HepG2 (cell line): ENCODE results near the gene DENND11. TPM values are rescaled to one million over a fixed set of nuclear protein-coding genes. Genes with fewer than 3 reads are reported as not detected.
A peak's percentile ranks its signal among the peaks of the same experiment; 100 is the strongest.

Experiments used
- ELF1 ChIP-seq: sonication (generic); formaldehyde crosslinking; IDR thresholded peaks from 2 replicates; pipeline ENCODE4 v1.4.0; 2020; ENCODE audit warnings: missing genetic modification reagents
- FOXK2 ChIP-seq: fragments of 450-650 bp; IDR thresholded peaks from 2 replicates; pipeline ENCODE4 v1.6.1; 2016
- HNF1B ChIP-seq: sonication (generic); formaldehyde crosslinking; IDR thresholded peaks from 2 replicates; pipeline ENCODE4 v1.5.1; 2020; ENCODE audit warnings: mild to moderate bottlenecking, moderate library complexity, missing genetic modification reagents
- HNRNPH1 ChIP-seq: fragments of 200-400 bp; formaldehyde crosslinking; optimal IDR thresholded peaks from 2 replicates; pipeline ENCODE3; 2017; ENCODE audit warnings: mild to moderate bottlenecking, low read depth, low read length
- MXD1 ChIP-seq: sonication (generic); formaldehyde crosslinking; IDR thresholded peaks from 2 replicates; pipeline ENCODE4 v1.4.0; 2020; ENCODE audit warnings: mild to moderate bottlenecking, missing genetic modification reagents
- NR2F1 ChIP-seq, 2 experiments: fragments of 450-650 bp in 1 of 2; formaldehyde crosslinking in 1 of 2; IDR thresholded peaks; 2 replicates each; pipeline versions ENCODE4 v1.5.0 to v1.6.1; 2016 to 2020; ENCODE audit warnings: mild to moderate bottlenecking in 1 of 2, missing compliant biosample characterization in 1 of 2, missing genetic modification reagents in 1 of 2, moderate library complexity in 1 of 2
- REXO4 ChIP-seq: sonication (generic); formaldehyde crosslinking; IDR thresholded peaks from 2 replicates; pipeline ENCODE4 v1.8.0; 2022; ENCODE audit warnings: missing genetic modification reagents, mild to moderate bottlenecking, borderline replicate concordance
- RXRB ChIP-seq: IDR thresholded peaks from 2 replicates; pipeline ENCODE4 v1.6.1; 2016; ENCODE audit warnings: borderline replicate concordance, missing genetic modification reagents, missing compliant biosample characterization
- SIX4 ChIP-seq: sonication (generic); formaldehyde crosslinking; IDR thresholded peaks from 2 replicates; pipeline ENCODE4 v1.4.0; 2020; ENCODE audit warnings: missing genetic modification reagents
- TAF1 ChIP-seq: sonication (generic); formaldehyde crosslinking; IDR thresholded peaks from 2 replicates; pipeline ENCODE4 v1.4.0; 2020; ENCODE audit warnings: missing genetic modification reagents
- THAP8 ChIP-seq: sonication (generic); formaldehyde crosslinking; IDR thresholded peaks from 2 replicates; pipeline ENCODE4 v1.5.1; 2020; ENCODE audit warnings: missing genetic modification reagents, mild to moderate bottlenecking, borderline replicate concordance
- ZNF337 ChIP-seq: sonication (generic); formaldehyde crosslinking; IDR thresholded peaks from 2 replicates; pipeline ENCODE4 v1.5.1; 2020; ENCODE audit warnings: missing genetic modification reagents, low read depth, mild to moderate bottlenecking, borderline replicate concordance
- ZNF33A ChIP-seq: sonication (generic); formaldehyde crosslinking; IDR thresholded peaks from 2 replicates; pipeline ENCODE4 v1.5.1; 2020; ENCODE audit warnings: missing genetic modification reagents, mild to moderate bottlenecking, moderate library complexity, borderline replicate concordance
- ZNF577 ChIP-seq: sonication (generic); formaldehyde crosslinking; IDR thresholded peaks from 2 replicates; pipeline ENCODE4 v1.4.0; 2020; ENCODE audit warnings: mild to moderate bottlenecking, low read depth, missing genetic modification reagents, borderline replicate concordance
- ZNF652 ChIP-seq: IDR thresholded peaks from 2 replicates; pipeline ENCODE4 v1.6.1; 2016; ENCODE audit warnings: low read depth, borderline replicate concordance
- ZNF776 ChIP-seq: sonication (generic); formaldehyde crosslinking; IDR thresholded peaks from 2 replicates; pipeline ENCODE4 v1.4.0; 2020; ENCODE audit warnings: mild to moderate bottlenecking, missing genetic modification reagents
- ZNF780A ChIP-seq: sonication (generic); formaldehyde crosslinking; IDR thresholded peaks from 2 replicates; pipeline ENCODE4 v1.8.0; 2022; ENCODE audit warnings: mild to moderate bottlenecking, missing genetic modification reagents, moderate library complexity
- ZSCAN22 ChIP-seq: sonication (generic); formaldehyde crosslinking; IDR thresholded peaks from 2 replicates; pipeline ENCODE4 v1.4.0; 2020; ENCODE audit warnings: mild to moderate bottlenecking, missing genetic modification reagents
- polyA plus RNA-seq, 8 experiments: library from polyadenylated mRNA; depleted of rRNA in 3 of 8; stranded (reverse) in 7 of 8; unstranded in 1 of 8; fragments of >200 nt; fragmentation: Illumina TruSeq in 4 of 8; extraction: Trizol in 4 of 8; gene quantifications; 2 replicates each; pipeline versions ENCODE4 v1.2.1 to v1.2.3, GENCODE V29; 2011 to 2016; ENCODE audit warnings: low read depth in 4 of 8, missing spikeins in 1 of 8, mixed read lengths in 1 of 8; ENCODE audit not compliant: insufficient read depth in 1 of 8
- total RNA-seq, 5 experiments: library from RNA; depleted of rRNA; stranded (reverse); fragments of >200 nt; fragmentation: Illumina TruSeq; extraction: Trizol; gene quantifications; 2 replicates each; pipeline ENCODE4 v1.2.3, GENCODE V29; 2016; ENCODE audit warnings: low read depth in 1 of 5
- TF ChIP-seq, protein P1 (sequence below): IDR thresholded peaks from 2 replicates; pipeline ENCODE4 v1.6.1; 2016; ENCODE audit warnings: mild to moderate bottlenecking
- TF ChIP-seq, protein P2 (sequence below): sonication (generic); formaldehyde crosslinking; IDR thresholded peaks from 2 replicates; pipeline ENCODE4 v1.4.0; 2020; ENCODE audit warnings: mild to moderate bottlenecking, missing genetic modification reagents
- TF ChIP-seq, protein P3 (sequence below): sonication (generic); IDR thresholded peaks from 2 replicates; pipeline ENCODE4 v1.6.1; 2016; ENCODE audit warnings: low read depth, borderline replicate concordance
- TF ChIP-seq, protein P4 (sequence below): sonication (generic); formaldehyde crosslinking; IDR thresholded peaks from 2 replicates; pipeline ENCODE4 v1.4.0; 2020; ENCODE audit warnings: missing genetic modification reagents

The DENND11 gene
- total and polyA plus RNA-seq, 2 of the 13 experiments (the other 11 are each of a cell fraction or from before 2014, with no cell fraction given) = 7.1 to 10.5 TPM

DNA sequence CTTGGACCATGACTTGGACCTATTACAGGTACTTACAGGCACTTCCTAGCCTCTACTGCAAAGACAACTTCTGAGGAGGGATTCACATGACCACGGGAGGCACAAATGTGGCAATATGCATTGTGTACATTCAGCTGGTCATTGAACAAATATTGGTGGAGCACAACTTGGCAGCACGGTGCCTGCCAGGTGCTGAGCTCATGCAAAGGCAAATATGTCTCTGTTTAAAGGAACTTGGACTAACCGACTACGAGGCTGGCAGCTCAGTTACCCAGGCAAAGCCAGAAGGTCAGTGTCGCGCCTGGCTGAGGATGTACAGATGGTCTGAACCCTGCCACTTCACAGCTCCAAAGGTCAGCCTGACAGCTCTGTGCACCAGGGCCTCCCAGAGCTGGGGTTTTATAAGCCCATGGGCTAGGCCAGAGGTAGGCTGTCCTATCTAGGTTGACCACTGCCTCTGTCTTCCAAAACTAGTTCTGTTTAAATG lies 6.1 kb downstream of the DENND11 start (continued):
- TF ChIP-seq ZSCAN22 (CRISPR knock-in tag) (peak; percentile 62; the same call in 1 of the 2 replicates), MXD1 (CRISPR knock-in tag) (peak; percentile 34; the same call in 1 of the 2 replicates), ELF1 (peak; percentile 36; the same call in 1 of the 2 replicates), REXO4 (CRISPR knock-in tag) (no peak), ZNF776 (CRISPR knock-in tag) (0 out of 2 replicates have a peak, but pooled peaks have one; percentile 50), ZNF652 (0 out of 2 replicates have a peak, but pooled peaks have one; percentile 12), ZNF780A (CRISPR knock-in tag) (no peak), HNF1B (CRISPR knock-in tag) (0 out of 2 replicates have a peak, but pooled peaks have one; percentile 29), FOXK2 (no peak), ZNF577 (CRISPR knock-in tag) (no peak), ZNF33A (CRISPR knock-in tag) (no peak), SIX4 (CRISPR knock-in tag) (0 out of 2 replicates have a peak, but pooled peaks have one; percentile 61), TAF1 (no peak), HNRNPH1 (no peak), NR2F1 (CRISPR knock-in tag; IDR thresholded peaks at IDR 0.05) (peak; percentile 56 to 66; a peak in 2 of 4 replicates), ZNF337 (CRISPR knock-in tag) (no peak), THAP8 (CRISPR knock-in tag) (no peak), RXRB (CRISPR knock-in tag) (peak; percentile 57; the same call in 1 of the 2 replicates)
- TF ChIP-seq, protein P1, sequence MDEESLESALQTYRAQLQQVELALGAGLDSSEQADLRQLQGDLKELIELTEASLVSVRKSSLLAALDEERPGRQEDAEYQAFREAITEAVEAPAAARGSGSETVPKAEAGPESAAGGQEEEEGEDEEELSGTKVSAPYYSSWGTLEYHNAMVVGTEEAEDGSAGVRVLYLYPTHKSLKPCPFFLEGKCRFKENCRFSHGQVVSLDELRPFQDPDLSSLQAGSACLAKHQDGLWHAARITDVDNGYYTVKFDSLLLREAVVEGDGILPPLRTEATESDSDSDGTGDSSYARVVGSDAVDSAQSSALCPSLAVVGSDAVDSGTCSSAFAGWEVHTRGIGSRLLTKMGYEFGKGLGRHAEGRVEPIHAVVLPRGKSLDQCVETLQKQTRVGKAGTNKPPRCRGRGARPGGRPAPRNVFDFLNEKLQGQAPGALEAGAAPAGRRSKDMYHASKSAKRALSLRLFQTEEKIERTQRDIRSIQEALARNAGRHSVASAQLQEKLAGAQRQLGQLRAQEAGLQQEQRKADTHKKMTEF (CRISPR knock-in tag) = peak; percentile 71
- TF ChIP-seq, protein P2, sequence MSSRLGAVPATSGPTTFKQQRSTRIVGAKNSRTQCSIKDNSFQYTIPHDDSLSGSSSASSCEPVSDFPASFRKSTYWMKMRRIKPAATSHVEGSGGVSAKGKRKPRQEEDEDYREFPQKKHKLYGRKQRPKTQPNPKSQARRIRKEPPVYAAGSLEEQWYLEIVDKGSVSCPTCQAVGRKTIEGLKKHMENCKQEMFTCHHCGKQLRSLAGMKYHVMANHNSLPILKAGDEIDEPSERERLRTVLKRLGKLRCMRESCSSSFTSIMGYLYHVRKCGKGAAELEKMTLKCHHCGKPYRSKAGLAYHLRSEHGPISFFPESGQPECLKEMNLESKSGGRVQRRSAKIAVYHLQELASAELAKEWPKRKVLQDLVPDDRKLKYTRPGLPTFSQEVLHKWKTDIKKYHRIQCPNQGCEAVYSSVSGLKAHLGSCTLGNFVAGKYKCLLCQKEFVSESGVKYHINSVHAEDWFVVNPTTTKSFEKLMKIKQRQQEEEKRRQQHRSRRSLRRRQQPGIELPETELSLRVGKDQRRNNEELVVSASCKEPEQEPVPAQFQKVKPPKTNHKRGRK (CRISPR knock-in tag) = no peak
- TF ChIP-seq, protein P3, sequence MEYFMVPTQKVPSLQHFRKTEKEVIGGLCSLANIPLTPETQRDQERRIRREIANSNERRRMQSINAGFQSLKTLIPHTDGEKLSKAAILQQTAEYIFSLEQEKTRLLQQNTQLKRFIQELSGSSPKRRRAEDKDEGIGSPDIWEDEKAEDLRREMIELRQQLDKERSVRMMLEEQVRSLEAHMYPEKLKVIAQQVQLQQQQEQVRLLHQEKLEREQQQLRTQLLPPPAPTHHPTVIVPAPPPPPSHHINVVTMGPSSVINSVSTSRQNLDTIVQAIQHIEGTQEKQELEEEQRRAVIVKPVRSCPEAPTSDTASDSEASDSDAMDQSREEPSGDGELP = peak; percentile 97
- TF ChIP-seq, protein P4, sequence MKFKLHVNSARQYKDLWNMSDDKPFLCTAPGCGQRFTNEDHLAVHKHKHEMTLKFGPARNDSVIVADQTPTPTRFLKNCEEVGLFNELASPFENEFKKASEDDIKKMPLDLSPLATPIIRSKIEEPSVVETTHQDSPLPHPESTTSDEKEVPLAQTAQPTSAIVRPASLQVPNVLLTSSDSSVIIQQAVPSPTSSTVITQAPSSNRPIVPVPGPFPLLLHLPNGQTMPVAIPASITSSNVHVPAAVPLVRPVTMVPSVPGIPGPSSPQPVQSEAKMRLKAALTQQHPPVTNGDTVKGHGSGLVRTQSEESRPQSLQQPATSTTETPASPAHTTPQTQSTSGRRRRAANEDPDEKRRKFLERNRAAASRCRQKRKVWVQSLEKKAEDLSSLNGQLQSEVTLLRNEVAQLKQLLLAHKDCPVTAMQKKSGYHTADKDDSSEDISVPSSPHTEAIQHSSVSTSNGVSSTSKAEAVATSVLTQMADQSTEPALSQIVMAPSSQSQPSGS (CRISPR knock-in tag) = peak; percentile 77
